ENCODE data around the gene CNNM1. TPM values are rescaled to one million over a fixed set of nuclear protein-coding genes. Genes with fewer than 3 reads are reported as not detected.

The CNNM1 gene
- total RNA-seq, 3 donors from 2014 or later: 0.64 to 0.98 (median 0.88) TPM

DNA sequence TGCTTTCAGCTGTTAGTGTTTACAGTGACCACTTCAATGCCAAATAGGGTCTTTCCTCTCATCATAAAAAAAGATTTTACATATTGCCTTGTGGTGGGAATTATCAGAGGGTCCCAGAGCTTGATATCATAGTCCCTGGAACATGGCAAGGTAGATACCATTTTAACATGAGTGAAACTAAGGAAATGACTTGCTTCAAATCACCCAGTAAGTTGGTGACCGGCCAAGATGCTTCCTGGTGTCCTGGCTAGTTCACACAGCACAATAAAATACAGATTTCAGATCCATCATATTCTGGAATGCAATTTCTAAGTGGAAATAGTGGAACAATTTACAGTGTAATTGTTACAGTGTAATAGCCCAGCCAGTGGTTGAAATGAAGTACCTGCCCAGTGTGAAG lies 36.6 kb downstream of the CNNM1 start:
- DNase-seq (ENCODE audit: low spot score in 2 of 2): no peak
- Histone ChIP-seq H3K4me1 (no peaks in the 10 kb centered on the region), H3K9me3 (no peaks in the 10 kb centered on the region), H3K27me3 (no peaks in the 10 kb centered on the region), H3K36me3 (no peaks in the 10 kb centered on the region), H3K4me3 (no peak overlapping the region), H3K27ac (no peak overlapping the region)
- intact Hi-C loops (cut with DNase I; ENCODE audit: low total_unique reads): no loop called here
- no peak for TF ChIP-seq POLR2AphosphoS5 (IDR thresholded peaks at IDR 0.05)
- TF ChIP-seq, protein P1, sequence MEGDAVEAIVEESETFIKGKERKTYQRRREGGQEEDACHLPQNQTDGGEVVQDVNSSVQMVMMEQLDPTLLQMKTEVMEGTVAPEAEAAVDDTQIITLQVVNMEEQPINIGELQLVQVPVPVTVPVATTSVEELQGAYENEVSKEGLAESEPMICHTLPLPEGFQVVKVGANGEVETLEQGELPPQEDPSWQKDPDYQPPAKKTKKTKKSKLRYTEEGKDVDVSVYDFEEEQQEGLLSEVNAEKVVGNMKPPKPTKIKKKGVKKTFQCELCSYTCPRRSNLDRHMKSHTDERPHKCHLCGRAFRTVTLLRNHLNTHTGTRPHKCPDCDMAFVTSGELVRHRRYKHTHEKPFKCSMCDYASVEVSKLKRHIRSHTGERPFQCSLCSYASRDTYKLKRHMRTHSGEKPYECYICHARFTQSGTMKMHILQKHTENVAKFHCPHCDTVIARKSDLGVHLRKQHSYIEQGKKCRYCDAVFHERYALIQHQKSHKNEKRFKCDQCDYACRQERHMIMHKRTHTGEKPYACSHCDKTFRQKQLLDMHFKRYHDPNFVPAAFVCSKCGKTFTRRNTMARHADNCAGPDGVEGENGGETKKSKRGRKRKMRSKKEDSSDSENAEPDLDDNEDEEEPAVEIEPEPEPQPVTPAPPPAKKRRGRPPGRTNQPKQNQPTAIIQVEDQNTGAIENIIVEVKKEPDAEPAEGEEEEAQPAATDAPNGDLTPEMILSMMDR (IDR thresholded peaks at IDR 0.05): no peak
- no peak for TF ChIP-seq POLR2A (IDR thresholded peaks at IDR 0.05)

DNA sequence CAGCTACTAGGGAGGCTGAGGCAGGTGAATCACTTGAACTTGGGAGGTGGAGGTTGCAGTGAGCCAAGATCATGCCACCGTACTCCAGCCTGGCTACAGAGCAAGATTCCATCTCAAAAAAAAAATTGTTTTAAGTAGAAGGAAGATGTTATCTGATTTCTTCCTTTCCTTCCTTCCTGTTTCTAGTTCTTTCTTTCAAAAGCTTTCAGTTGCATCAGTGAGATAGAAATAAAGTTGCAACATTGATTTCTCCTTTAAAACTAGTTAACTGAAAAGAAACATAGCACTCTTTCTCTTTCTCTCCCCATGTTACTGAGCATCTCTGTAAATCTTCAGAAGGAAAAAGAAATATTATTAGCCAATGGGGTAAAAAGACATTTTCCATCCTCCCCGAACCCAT lies 37.5 kb downstream of the CNNM1 start:
- no peaks in the 10 kb centered on the region for H3K9me3 ChIP-seq
- intact Hi-C loops (cut with DNase I; ENCODE audit: low total_unique reads): no loop called here

DNA sequence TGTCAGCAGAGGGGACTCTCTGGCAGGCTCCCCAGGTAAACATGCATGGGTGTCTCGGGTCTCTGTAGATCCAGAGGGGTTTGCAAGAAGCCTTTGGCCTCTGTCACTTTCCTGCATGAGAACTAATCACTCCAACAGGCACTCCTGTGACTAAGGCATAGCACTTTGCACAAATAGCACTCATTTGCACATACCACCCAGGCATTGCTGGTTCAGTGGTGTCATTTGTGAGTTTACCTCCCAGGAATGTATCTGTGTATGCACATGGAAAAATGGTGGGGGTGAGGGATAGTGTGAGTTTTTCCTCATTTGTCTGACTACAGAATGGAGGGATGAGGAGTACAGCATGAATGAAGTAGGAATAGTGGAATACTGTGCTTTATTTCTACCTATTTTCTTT lies 39.5 kb downstream of the CNNM1 start:
- no peak for DNase-seq (ENCODE audit: low spot score in 2 of 2)
- intact Hi-C loops (cut with DNase I; ENCODE audit: low total_unique reads): no loop called here
- H3K27me3 ChIP-seq: no peaks in the 10 kb centered on the region
- H3K4me3 ChIP-seq: no peak overlapping the region
- H3K36me3 ChIP-seq: no peaks in the 10 kb centered on the region
- H3K4me1 ChIP-seq: no peaks in the 10 kb centered on the region
- H3K9me3 ChIP-seq: no peaks in the 10 kb centered on the region
- no peak overlapping the region for H3K27ac ChIP-seq
- no peak for TF ChIP-seq POLR2AphosphoS5 (IDR thresholded peaks at IDR 0.05)
- no peak for TF ChIP-seq POLR2A (IDR thresholded peaks at IDR 0.05)
- TF ChIP-seq, protein P1 (IDR thresholded peaks at IDR 0.05): no peak

More for the DNA sequence above, 37.5 kb downstream of the CNNM1 start:
- Histone ChIP-seq H3K27ac (no peak overlapping the region), H3K36me3 (no peaks in the 10 kb centered on the region), H3K27me3 (no peaks in the 10 kb centered on the region), H3K4me3 (no peak overlapping the region), H3K4me1 (no peaks in the 10 kb centered on the region)
- no peak for DNase-seq (ENCODE audit: low spot score in 2 of 2)
- TF ChIP-seq POLR2A (IDR thresholded peaks at IDR 0.05): no peak
- no peak for TF ChIP-seq POLR2AphosphoS5 (IDR thresholded peaks at IDR 0.05)
- TF ChIP-seq, protein P1 (IDR thresholded peaks at IDR 0.05): no peak

DNA sequence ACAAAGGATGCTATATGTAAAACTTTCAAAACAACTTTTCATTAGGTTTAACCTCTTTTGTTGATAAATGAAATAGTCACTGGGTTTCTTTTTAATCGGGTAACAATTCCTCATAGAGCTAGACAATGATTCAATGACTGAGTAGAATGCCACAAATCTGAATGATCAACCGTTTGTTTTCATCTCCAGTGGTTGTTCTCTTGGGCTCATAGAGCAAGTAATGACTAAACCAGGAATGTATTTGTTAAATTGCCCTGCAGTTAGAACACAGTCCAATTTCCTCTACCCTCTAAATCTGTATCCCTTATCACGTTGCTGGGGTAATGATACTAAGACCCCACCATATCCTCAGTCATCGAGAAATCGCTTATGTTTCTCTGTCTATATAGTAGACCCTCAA lies 40.0 kb downstream of the CNNM1 start:
- TF ChIP-seq POLR2A (IDR thresholded peaks at IDR 0.05): no peak
- TF ChIP-seq POLR2AphosphoS5 (IDR thresholded peaks at IDR 0.05): no peak
- TF ChIP-seq, protein P1 (IDR thresholded peaks at IDR 0.05): no peak
- no peak for DNase-seq (ENCODE audit: low spot score in 2 of 2)
- Histone ChIP-seq H3K4me1 (no peaks in the 10 kb centered on the region), H3K4me3 (no peak overlapping the region), H3K9me3 (no peaks in the 10 kb centered on the region), H3K27ac (no peak overlapping the region), H3K36me3 (no peaks in the 10 kb centered on the region), H3K27me3 (no peaks in the 10 kb centered on the region)
- intact Hi-C loops (cut with DNase I; ENCODE audit: low total_unique reads): no loop called here

DNA sequence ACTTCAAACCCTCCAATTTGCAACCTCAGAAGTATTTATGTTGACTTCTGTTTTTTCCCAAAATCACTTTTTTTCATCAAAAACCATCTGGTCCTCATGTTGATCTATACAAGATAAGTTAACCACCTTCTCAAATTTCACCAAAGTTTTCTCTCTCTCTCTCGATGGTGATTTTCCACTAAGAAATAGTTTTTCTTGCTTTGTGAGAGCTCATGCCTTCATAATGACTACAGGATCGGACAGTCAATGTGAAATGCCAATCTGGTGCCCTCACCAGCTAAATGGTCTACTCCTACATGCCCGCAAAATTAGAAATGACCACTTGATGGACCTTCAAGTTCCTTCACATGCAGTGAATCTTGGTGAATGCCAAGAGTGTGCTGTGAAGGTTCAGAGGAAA lies 40.4 kb downstream of the CNNM1 start:
- intact Hi-C loops (cut with DNase I; ENCODE audit: low total_unique reads): no loop called here
- no peaks in the 10 kb centered on the region for H3K4me1 ChIP-seq

More for the DNA sequence above, 40.4 kb downstream of the CNNM1 start:
- H3K27ac ChIP-seq: no peak overlapping the region
- no peak overlapping the region for H3K4me3 ChIP-seq
- H3K27me3 ChIP-seq: no peaks in the 10 kb centered on the region
- TF ChIP-seq, protein P1 (IDR thresholded peaks at IDR 0.05): no peak
- no peak for TF ChIP-seq POLR2AphosphoS5 (IDR thresholded peaks at IDR 0.05)
- no peak for TF ChIP-seq POLR2A (IDR thresholded peaks at IDR 0.05)
- H3K9me3 ChIP-seq: no peaks in the 10 kb centered on the region
- no peaks in the 10 kb centered on the region for H3K36me3 ChIP-seq
- no peak for DNase-seq (ENCODE audit: low spot score in 2 of 2)
